ENCODE measurements around the gene CTXN3. TPM values are rescaled to one million over a fixed set of nuclear protein-coding genes. Genes with fewer than 3 reads are reported as not detected.

CTXN3 gene
- total RNA-seq, 1 donor from 2014 or later = not detected

- no peaks in the 10 kb centered on the region for H3K4me1 Mint-ChIP-seq
These were observed 47.8 kb downstream of the CTXN3 start for GRCh38 chr5:127696683-127697082.

DNA sequence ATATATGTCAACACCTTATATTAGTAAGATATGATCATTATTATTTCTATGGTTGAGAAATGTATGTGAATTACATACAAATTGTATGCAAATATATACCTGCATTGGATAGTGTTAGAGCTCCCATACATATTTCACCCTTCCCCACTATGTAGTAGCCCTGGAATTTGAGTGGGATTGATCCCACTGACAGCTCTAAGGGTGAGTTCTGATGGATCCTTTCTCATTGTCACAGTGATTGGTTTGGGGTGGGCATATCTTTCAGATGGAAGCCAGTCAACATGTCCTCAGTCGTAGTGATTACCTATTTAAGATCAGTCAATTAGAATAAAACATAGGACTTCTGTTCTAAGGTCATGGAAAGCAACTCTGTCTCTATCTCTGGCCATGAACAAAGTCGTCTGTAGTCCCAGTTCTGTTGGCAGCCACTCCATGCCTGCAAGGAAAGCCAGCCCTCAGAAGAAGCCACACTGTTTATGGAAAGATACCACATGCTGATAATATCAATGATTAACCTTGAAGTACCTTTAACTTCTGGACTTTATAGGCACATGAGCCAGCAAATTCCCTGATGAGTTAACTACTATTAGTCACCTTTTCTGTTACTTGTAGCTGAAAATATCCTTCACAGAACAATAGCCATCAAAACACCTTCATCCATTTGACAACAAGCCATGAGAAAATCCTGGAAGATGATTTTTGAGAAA lies 49.2 kb downstream of the CTXN3 start:
- Mint-ChIP-seq H3K27me3 (no peaks in the 10 kb centered on the region), H3K4me3 (no peak overlapping the region), H3K9me3 (no peaks in the 10 kb centered on the region), H3K27ac (no peak overlapping the region), H3K4me1 (no peaks in the 10 kb centered on the region), H3K36me3 (ENCODE audit: low read depth) (no peaks in the 10 kb centered on the region)
- DNase-seq = no peak
- intact Hi-C loops (cut with micrococcal nuclease) = no loop called here

More at GRCh38 chr5:127696683-127697082, 47.8 kb downstream of the CTXN3 start:
- no peak for DNase-seq
- intact Hi-C loops (cut with micrococcal nuclease) = no loop called here
- H3K27ac Mint-ChIP-seq = no peak overlapping the region
- no peaks in the 10 kb centered on the region for H3K36me3 Mint-ChIP-seq (ENCODE audit: low read depth)
- H3K27me3 Mint-ChIP-seq = no peaks in the 10 kb centered on the region
- H3K4me3 Mint-ChIP-seq = no peak overlapping the region
- no peaks in the 10 kb centered on the region for H3K9me3 Mint-ChIP-seq

DNA sequence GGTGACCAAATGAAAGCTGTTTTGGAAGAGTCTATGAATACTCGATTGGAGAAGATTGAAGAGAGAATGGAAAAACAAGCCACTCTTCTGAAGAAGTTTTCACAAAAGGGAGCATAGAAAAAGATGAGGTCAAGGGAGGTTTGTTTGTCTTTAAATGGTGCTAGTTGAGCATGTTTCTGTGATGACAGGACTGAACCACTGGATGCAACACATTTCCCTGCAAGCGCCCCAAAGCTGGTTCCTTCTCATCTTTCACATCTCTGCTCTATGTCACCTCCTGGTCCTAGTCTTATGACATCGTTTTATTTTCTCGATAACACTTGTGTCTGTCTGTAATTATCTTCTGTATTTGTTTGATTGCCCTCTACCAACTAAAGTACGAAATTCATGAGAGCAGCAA lies 50.5 kb downstream of the CTXN3 start:
- H3K9me3 Mint-ChIP-seq = no peaks in the 10 kb centered on the region
- no peak overlapping the region for H3K27ac Mint-ChIP-seq
- no peaks in the 10 kb centered on the region for H3K4me1 Mint-ChIP-seq
- DNase-seq = no peak
- H3K27me3 Mint-ChIP-seq = no peaks in the 10 kb centered on the region
- H3K36me3 Mint-ChIP-seq (ENCODE audit: low read depth) = no peaks in the 10 kb centered on the region
- H3K4me3 Mint-ChIP-seq = no peak overlapping the region
- intact Hi-C loops (cut with micrococcal nuclease) = no loop called here

- no peak for DNase-seq
- Mint-ChIP-seq H3K9me3 (no peaks in the 10 kb centered on the region), H3K36me3 (ENCODE audit: low read depth) (no peaks in the 10 kb centered on the region), H3K27me3 (no peaks in the 10 kb centered on the region), H3K27ac (no peak overlapping the region), H3K4me1 (no peaks in the 10 kb centered on the region), H3K4me3 (no peak overlapping the region)
- intact Hi-C loops (cut with micrococcal nuclease) = no loop called here
These were observed 51.4 kb downstream of the CTXN3 start for GRCh38 chr5:127700237-127700766.

- DNase-seq = no peak
- no peak overlapping the region for H3K27ac Mint-ChIP-seq
- H3K9me3 Mint-ChIP-seq = no peaks in the 10 kb centered on the region
- H3K4me1 Mint-ChIP-seq = no peaks in the 10 kb centered on the region
- peaks cover 2% of the 10 kb centered on the region for H3K27me3 Mint-ChIP-seq
- H3K36me3 Mint-ChIP-seq (ENCODE audit: low read depth) = no peaks in the 10 kb centered on the region
- no peak overlapping the region for H3K4me3 Mint-ChIP-seq
- intact Hi-C loops (cut with micrococcal nuclease) = no loop called here
These were observed 53.6 kb downstream of the CTXN3 start for GRCh38 chr5:127702434-127702833.

DNA sequence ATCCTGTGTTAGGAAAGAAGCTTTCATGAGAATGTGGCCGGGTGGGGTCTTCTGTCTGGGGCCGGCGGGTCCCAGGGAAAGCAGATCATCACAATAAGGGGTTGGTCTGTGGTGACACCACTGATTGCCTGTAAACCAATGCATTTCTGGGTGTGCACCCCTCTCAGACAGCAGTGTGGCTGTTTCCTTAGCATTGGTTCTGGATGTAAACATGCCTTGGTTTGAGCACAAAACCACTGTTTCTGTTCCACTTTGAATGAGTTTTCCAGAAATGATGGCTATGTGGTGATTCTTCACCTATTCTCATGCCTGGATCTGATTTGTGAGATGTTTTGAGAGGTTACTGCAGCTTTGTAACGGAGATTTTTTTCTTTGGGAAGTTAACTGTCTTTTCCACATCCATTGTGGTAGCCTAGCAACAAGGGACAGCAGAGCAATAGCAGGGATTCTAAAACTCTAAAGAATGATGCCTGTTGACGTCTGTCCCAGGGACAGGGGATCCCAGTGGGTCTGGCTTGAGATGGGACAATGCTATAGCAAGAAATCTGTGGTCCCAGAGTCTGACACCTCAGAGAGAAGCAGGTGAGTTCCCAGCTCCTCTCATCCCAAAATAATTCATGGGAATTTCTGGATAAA lies 54.2 kb downstream of the CTXN3 start, which contains the start of gene CCDC192:
CCDC192 (plus strand) TSS at position 466 of the 636 bp plus-strand sequence; CDS start at position 521, 55 bp downstream.
- no peaks in the 10 kb centered on the region for H3K36me3 Mint-ChIP-seq (ENCODE audit: low read depth)
- no peak within 1 kb of the TSS for H3K4me3 Mint-ChIP-seq
- peaks cover 2% of the 10 kb centered on the region for H3K27me3 Mint-ChIP-seq
- H3K27ac Mint-ChIP-seq = no peak within 1 kb of the TSS
- no peaks in the 10 kb centered on the region for H3K9me3 Mint-ChIP-seq
- no peak for DNase-seq
- intact Hi-C loops (cut with micrococcal nuclease) = no loop called here
- no peaks in the 10 kb centered on the region for H3K4me1 Mint-ChIP-seq

DNA sequence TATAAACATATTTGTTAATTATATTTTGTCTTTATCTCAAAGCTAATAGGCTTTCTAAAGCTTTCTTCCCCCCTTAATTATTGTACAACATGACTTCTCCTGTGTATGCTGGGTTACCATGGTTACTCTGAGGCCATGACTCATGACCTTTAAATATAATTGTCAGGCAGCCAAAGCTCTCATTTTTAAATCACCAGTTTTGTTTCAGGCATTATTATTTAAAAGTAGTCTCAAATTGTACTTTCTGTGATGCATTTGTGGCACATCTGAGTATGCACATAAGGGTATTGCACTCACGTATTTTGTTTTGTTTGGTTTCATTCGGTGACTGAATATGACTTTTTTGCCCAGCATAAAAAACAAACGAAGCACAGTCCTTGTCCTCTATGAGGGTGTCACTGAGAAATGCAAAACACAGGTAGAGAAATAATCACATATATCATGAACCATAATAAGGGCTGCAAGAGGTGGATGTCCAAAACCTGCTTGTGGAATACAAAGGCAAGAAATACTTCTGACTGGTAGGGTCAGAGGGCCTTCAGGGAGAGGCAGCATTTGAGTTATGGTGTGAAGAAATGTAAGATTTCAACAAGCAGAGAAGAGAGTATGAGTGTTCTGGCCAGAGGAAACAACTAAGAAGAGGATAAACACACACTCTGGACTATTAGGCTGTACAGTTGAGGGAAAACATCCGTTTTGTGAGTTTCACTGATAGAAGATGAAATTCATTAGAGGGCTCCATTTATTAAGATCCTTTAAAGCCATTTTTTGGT lies 56.4 kb downstream of the CTXN3 start:
- no peaks in the 10 kb centered on the region for H3K9me3 Mint-ChIP-seq
- H3K4me3 Mint-ChIP-seq = no peak overlapping the region
- no peak for DNase-seq
- H3K27ac Mint-ChIP-seq = no peak overlapping the region
- intact Hi-C loops (cut with micrococcal nuclease) = no loop called here
- no peaks in the 10 kb centered on the region for H3K4me1 Mint-ChIP-seq
- H3K36me3 Mint-ChIP-seq (ENCODE audit: low read depth) = no peaks in the 10 kb centered on the region
- H3K27me3 Mint-ChIP-seq = peaks cover 3% of the 10 kb centered on the region

DNA sequence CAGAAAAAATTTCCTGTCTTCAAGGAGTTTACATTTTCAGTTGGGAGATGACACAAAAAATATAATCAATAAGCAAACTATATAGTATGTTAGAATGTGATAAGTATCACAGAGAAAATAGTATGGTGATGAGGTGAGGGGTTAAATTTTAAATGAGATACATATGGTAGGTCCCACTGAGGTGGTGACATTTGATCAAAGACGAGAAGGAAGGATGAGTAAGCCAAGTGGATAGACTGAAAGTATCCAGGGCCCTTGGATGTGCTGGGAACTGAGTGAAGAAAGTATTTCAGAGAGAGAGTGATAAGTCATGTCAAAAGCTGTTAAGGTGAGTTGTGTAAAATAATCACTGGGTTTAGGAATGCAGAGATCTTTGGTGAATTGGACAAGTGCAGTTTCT lies 57.8 kb downstream of the CTXN3 start:
- Mint-ChIP-seq H3K9me3 (no peaks in the 10 kb centered on the region), H3K27ac (no peak overlapping the region), H3K4me3 (no peak overlapping the region), H3K36me3 (ENCODE audit: low read depth) (no peaks in the 10 kb centered on the region), H3K27me3 (peaks cover 3% of the 10 kb centered on the region), H3K4me1 (no peaks in the 10 kb centered on the region)
- intact Hi-C loops (cut with micrococcal nuclease) = no loop called here
- no peak for DNase-seq

DNA sequence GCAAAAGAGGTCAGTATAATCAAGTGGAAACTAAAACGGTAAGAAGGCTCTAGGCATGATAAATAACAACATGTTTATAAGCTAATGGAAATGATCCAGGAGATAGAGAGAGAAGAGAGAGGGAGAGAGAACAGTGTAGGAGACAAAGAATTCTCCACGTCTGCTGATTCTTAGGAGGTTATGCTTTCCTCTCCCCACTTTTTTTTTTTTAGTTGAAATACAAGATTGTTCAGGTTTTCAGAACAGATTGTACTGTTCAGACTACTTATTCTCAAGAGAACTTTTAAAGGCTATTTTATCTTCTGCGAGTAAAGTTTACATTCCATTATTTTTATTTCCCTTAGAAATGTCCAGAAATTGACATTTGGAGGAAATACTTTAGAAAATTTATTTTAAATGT lies 58.3 kb downstream of the CTXN3 start:
- H3K36me3 Mint-ChIP-seq (ENCODE audit: low read depth) = no peaks in the 10 kb centered on the region
- no peaks in the 10 kb centered on the region for H3K9me3 Mint-ChIP-seq
- peaks cover 3% of the 10 kb centered on the region for H3K27me3 Mint-ChIP-seq
- intact Hi-C loops (cut with micrococcal nuclease) = no loop called here
- H3K4me3 Mint-ChIP-seq = no peak overlapping the region
- no peak overlapping the region for H3K27ac Mint-ChIP-seq
- no peaks in the 10 kb centered on the region for H3K4me1 Mint-ChIP-seq
- no peak for DNase-seq

Other genes starting within 250 kb of the CTXN3 start
- 50.4 and 52.3 TPM in 2 replicates for gene PRRC1, start 131.4 kb upstream of the CTXN3 start, total RNA-seq
- gene CCDC192, start 54.3 kb downstream of the CTXN3 start, total RNA-seq = not detected in 2 replicates

Data from activated CD4-positive, alpha-beta T cell treated with anti-CD3 and anti-CD28 coated beads, Interleukin-2, amount 10 ng/mL, durations not matched to agents 24 days and 14 days (primary cell).